Measurements from ENCODE around the gene SLC18A3.

Gene SLC18A3

DNA sequence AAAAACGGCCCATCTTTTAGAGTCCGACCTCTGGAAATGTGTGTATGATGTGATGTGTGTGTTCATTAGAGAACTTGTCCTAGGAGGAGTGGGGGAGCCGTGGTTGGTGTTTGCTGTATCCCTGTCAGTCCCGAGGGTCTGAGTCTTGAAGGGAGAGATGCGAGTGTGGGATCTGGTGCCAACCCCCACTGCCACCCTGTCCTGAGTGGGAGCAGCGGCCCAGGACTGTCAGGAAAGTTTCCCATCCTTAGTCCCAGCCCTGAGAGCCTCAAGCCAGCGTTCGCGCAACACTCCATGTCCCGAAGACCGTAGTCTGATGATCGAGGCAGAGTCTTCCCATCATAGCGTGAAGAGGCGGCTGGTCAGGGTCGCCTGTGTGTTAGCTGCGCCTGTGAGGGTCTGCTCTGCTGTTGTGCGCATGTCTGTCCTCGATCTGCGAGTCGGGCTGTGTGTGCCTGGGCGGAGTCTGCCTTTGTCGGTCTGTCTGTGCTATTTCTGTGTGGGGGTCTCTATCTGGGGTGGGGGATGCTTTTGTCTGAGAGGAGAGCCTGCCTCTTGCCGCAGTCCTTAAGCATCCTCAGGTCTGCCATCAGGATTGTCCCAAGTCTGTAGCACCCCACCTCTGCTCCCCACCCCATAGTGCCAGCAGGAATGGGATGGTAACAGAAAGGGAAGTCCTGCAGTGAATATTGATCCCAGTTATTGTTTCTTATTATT is 3.2 kb downstream of the SLC18A3 start:
- no peak overlapping the region for H3K27ac Mint-ChIP-seq
- peaks cover 4% of the 10 kb centered on the region for H3K9me3 Mint-ChIP-seq
- H3K4me1 Mint-ChIP-seq (ENCODE audit: low read depth) = no peaks in the 10 kb centered on the region
- H3K36me3 Mint-ChIP-seq (ENCODE audit: low read depth) = peaks cover 3% of the 10 kb centered on the region
- H3K27me3 Mint-ChIP-seq (ENCODE audit: low read depth) = peaks cover 70% of the 10 kb centered on the region
- no peak overlapping the region for H3K4me3 Mint-ChIP-seq

DNA sequence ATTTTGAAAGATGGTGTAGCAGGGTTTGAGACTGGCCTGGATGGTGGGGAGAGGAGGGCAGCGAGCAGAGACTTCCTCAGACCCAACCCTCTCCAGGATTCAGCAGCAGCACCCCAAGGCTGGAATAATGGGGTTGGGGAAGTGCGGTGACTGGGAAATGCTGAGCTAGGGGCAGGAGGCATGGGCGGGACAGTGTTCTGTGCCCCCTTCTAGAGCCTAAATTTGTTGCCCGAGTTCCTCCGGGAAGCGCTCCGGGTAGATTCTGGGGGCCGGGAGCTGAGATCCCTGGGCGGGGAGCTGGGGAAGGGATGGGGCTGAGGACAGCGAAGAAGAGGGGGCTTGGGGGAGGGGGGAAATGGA is 3.8 kb downstream of the SLC18A3 start, which contains the start of gene CHAT:
Gene CHAT (plus strand): TSS at position 156 of the 360 bp plus-strand sequence. CDS start 153 bp downstream, at position 309.
- Mint-ChIP-seq H3K9me3 (peaks cover 4% of the 10 kb centered on the region), H3K36me3 (ENCODE audit: low read depth) (peaks cover 3% of the 10 kb centered on the region), H3K27ac (no peak within 1 kb of the TSS), H3K4me1 (ENCODE audit: low read depth) (no peaks in the 10 kb centered on the region), H3K27me3 (ENCODE audit: low read depth) (peaks cover 70% of the 10 kb centered on the region), H3K4me3 (no peak within 1 kb of the TSS)

- Mint-ChIP-seq H3K9me3 (peaks cover 4% of the 10 kb centered on the region), H3K27me3 (ENCODE audit: low read depth) (peaks cover 70% of the 10 kb centered on the region)
These were observed 4.4 kb downstream of the SLC18A3 start for GRCh38 chr10:49614242-49615198.

DNA sequence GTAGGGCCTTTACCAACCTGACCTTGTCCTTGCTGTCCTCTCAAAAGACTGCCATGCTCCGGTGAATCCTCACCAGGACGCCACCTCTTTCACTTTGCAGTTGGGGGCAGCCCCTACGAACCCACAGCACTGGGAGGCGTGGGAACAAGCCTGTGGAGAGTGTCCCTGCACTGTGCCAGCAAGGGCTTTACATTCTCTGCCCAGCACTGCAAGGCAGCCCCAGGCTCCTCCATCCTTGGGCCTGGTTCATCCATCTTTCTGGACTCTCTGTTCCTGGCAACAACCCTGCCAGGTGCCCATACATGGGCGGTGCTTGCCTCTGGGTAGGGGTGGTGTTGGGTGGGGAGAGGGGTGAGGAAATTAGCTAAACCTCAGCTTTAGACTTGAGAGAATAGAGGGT is 5.1 kb downstream of the SLC18A3 start:
- peaks cover 73% of the 10 kb centered on the region for H3K27me3 Mint-ChIP-seq (ENCODE audit: low read depth)
- H3K27ac Mint-ChIP-seq = no peak overlapping the region
- H3K4me1 Mint-ChIP-seq (ENCODE audit: low read depth) = no peaks in the 10 kb centered on the region
- H3K36me3 Mint-ChIP-seq (ENCODE audit: low read depth) = peaks cover 3% of the 10 kb centered on the region
- no peak overlapping the region for H3K4me3 Mint-ChIP-seq
- peaks cover 4% of the 10 kb centered on the region for H3K9me3 Mint-ChIP-seq

More at GRCh38 chr10:49614242-49615198, 4.4 kb downstream of the SLC18A3 start:
- H3K4me3 Mint-ChIP-seq = no peak overlapping the region
- H3K4me1 Mint-ChIP-seq (ENCODE audit: low read depth) = no peaks in the 10 kb centered on the region
- H3K27ac Mint-ChIP-seq = no peak overlapping the region
- H3K36me3 Mint-ChIP-seq (ENCODE audit: low read depth) = peaks cover 3% of the 10 kb centered on the region

DNA sequence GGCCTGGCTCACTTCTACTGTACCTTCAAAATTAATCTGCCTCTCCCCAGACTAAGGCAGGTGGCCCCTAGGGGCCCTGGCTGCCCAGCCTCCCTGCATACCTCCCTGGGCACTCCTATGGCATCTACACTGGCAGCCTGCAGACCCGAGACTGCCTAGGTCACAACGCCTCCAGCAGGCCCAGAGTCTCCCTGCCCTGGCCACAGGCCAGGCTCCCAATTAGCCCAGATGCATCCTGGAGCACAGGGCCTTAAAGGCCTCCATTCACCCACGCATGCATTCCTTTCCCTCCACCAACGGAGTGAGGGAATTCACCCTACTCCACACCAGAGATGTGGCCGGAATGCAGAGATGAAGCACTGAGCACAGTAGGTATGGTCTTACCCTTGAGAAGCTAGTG is 5.6 kb downstream of the SLC18A3 start:
- Mint-ChIP-seq H3K9me3 (peaks cover 4% of the 10 kb centered on the region), H3K27me3 (ENCODE audit: low read depth) (peaks cover 73% of the 10 kb centered on the region), H3K36me3 (ENCODE audit: low read depth) (peaks cover 3% of the 10 kb centered on the region), H3K4me1 (ENCODE audit: low read depth) (no peaks in the 10 kb centered on the region), H3K27ac (no peak overlapping the region), H3K4me3 (no peak overlapping the region)

DNA sequence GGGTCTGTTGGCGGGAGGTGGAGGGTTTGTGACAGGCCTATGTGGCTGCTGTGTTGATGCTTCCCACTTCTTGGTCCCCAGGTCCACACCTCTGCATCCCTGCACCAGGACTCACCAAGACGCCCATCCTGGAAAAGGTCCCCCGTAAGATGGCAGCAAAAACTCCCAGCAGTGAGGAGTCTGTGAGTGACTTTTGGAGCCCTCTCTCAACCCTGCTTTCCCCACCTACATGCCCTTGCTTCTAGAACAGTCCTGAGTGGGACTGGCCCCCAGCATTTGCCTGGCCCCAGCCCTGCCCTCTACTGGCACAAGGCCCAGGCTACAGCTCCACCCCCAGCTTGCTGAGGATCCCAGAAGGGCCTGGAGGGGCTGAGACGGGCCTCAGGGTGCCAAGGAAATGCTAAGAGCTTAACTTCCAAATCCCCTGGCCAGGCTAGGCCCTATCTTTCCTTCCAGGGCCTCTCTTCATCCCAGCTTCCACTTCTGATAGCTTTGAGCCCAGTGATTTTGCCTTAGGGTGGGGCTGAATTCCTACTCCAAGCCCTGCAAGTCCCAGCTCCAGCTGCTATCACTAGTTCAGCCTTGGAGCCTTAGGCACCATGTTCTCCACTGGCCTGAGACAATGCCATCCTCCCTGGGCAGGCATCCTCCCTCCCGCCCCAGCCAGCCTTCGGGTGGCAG is 6.5 kb downstream of the SLC18A3 start:
- H3K9me3 Mint-ChIP-seq = peaks cover 4% of the 10 kb centered on the region
- peaks cover 3% of the 10 kb centered on the region for H3K36me3 Mint-ChIP-seq (ENCODE audit: low read depth)
- no peak overlapping the region for H3K27ac Mint-ChIP-seq
- no peak overlapping the region for H3K4me3 Mint-ChIP-seq
- H3K4me1 Mint-ChIP-seq (ENCODE audit: low read depth) = no peaks in the 10 kb centered on the region
- H3K27me3 Mint-ChIP-seq (ENCODE audit: low read depth) = peaks cover 66% of the 10 kb centered on the region

DNA sequence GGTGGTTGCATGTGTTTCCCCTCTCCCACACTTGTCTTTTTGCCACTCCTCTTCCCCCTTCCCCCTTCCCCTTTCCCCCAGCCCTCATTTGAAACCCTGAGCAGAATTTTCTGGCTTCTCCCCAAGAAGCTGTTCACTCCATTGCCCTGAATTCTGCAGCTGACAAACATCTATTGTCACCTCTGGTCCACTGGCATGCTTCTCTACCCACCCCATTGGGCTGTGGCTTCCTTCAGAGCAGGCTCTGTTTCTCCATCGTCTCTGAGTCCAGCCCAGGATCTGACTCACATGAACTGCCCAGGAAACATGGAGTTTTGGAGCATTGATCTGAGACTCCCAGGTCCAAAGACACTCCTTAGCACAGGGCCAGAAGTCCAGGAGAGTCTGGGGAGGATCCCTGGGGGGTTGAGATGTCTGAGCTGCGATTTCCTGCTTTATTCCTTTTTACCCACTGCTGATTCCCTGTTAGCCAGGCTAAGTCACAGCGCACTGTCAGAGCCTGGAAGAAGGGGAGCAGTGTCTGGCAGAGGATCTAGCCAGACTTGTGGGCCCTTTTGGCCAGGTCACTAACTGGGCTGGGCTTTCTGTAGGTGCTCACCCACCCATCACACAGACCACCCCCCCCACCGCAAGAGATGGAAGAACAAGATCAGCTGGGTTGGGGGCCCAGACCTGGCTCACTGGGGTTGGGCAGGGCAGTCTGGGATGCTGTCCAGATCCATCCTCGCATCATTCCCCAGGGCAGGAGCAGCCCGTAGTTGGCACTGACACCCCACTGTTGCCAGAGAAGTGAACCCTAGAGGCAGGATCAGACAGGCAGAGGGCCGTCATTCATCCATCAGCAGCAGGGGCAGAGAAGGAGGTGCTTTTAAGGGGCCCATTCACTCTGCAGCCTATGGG is 7.3 kb downstream of the SLC18A3 start:
- no peaks in the 10 kb centered on the region for H3K36me3 Mint-ChIP-seq (ENCODE audit: low read depth)
- H3K4me1 Mint-ChIP-seq (ENCODE audit: low read depth) = no peaks in the 10 kb centered on the region
- no peak overlapping the region for H3K4me3 Mint-ChIP-seq
- H3K27me3 Mint-ChIP-seq (ENCODE audit: low read depth) = peaks cover 58% of the 10 kb centered on the region
- H3K9me3 Mint-ChIP-seq = no peaks in the 10 kb centered on the region
- H3K27ac Mint-ChIP-seq = no peak overlapping the region

DNA sequence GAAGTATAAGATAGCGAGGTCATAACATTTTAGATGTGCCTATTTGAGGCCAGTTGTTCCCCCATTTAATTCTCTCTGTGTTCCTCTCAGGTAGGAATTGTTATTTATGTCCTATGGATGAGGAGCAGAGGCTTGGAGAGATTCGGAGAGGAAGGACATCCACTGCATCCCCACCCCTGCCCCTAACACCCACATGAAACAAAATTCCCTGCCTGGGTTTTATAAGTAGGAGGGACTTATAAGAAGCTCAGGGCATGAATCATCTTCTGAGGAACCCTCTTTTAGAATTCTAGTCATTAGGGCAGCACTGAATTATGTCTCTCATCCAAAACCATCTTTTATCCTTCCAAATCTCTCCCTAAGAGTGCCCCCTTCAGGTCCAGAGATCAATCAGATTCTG is 8.7 kb downstream of the SLC18A3 start:
- Mint-ChIP-seq H3K36me3 (ENCODE audit: low read depth) (no peaks in the 10 kb centered on the region), H3K27me3 (ENCODE audit: low read depth) (peaks cover 43% of the 10 kb centered on the region), H3K4me3 (no peak overlapping the region), H3K9me3 (no peaks in the 10 kb centered on the region), H3K4me1 (ENCODE audit: low read depth) (no peaks in the 10 kb centered on the region), H3K27ac (no peak overlapping the region)

DNA sequence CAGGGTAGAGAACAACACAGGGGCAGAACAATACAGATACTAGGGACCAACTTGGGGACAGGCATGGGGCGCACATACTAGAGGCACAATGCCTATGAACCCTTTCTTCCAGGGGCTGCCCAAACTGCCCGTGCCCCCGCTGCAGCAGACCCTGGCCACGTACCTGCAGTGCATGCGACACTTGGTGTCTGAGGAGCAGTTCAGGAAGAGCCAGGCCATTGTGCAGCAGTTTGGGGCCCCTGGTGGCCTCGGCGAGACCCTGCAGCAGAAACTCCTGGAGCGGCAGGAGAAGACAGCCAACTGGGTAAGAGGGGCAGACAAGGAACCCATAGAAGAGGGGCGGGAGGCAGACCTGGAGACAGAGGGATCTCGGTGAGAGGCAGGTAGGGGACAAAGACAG is 9.5 kb downstream of the SLC18A3 start:
- Mint-ChIP-seq H3K36me3 (ENCODE audit: low read depth) (no peaks in the 10 kb centered on the region), H3K4me1 (ENCODE audit: low read depth) (no peaks in the 10 kb centered on the region), H3K27ac (no peak overlapping the region), H3K4me3 (no peak overlapping the region), H3K9me3 (no peaks in the 10 kb centered on the region), H3K27me3 (ENCODE audit: low read depth) (peaks cover 39% of the 10 kb centered on the region)

- H3K4me3 Mint-ChIP-seq = no peak overlapping the region
- H3K27ac Mint-ChIP-seq = no peak overlapping the region
- H3K9me3 Mint-ChIP-seq = no peaks in the 10 kb centered on the region
- no peaks in the 10 kb centered on the region for H3K36me3 Mint-ChIP-seq (ENCODE audit: low read depth)
- H3K27me3 Mint-ChIP-seq (ENCODE audit: low read depth) = peaks cover 33% of the 10 kb centered on the region
- no peaks in the 10 kb centered on the region for H3K4me1 Mint-ChIP-seq (ENCODE audit: low read depth)
These were observed 10.2 kb downstream of the SLC18A3 start for GRCh38 chr10:49620286-49620810.

- H3K36me3 Mint-ChIP-seq (ENCODE audit: low read depth) = no peaks in the 10 kb centered on the region
- H3K4me3 Mint-ChIP-seq = no peak overlapping the region
- H3K9me3 Mint-ChIP-seq = no peaks in the 10 kb centered on the region
- peaks cover 28% of the 10 kb centered on the region for H3K27me3 Mint-ChIP-seq (ENCODE audit: low read depth)
- H3K4me1 Mint-ChIP-seq (ENCODE audit: low read depth) = no peaks in the 10 kb centered on the region
- H3K27ac Mint-ChIP-seq = no peak overlapping the region
These were observed 10.8 kb downstream of the SLC18A3 start for GRCh38 chr10:49620841-49621378.

DNA sequence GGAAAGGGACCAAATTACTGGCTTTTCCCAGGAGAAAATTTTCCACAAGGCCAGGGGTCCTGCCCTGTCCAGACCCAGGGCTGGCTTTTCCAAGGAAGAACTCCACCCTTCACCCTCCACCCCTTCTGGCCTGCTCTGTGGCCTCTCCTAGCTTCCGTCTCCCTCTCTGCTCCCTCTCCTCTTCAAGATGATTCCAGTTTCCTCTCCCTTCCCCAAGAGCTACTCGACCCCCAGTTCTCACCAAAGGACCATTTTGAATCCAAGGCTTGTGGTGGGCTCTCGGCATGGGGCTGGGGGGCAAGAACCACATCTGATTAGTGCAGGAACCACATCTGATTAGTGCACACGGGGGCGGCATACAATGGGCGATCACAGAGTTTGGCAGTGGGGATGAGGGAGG is 11.5 kb downstream of the SLC18A3 start:
- Mint-ChIP-seq H3K36me3 (ENCODE audit: low read depth) (no peaks in the 10 kb centered on the region), H3K4me1 (ENCODE audit: low read depth) (no peaks in the 10 kb centered on the region), H3K27ac (no peak overlapping the region), H3K27me3 (ENCODE audit: low read depth) (peaks cover 24% of the 10 kb centered on the region), H3K9me3 (no peaks in the 10 kb centered on the region), H3K4me3 (no peak overlapping the region)

Measured in T-helper 1 cell treated with Interleukin-12 subunit alpha and Interleukin-12 subunit beta and Interleukin-4 antibody, amounts not matched to agents 30 μg/mL and 1 μg/mL, for 36 hours (primary cell).